Inflammatory macrophage treated with lipopolysaccharide for 4 hours (primary cell): ENCODE measurements around the gene WDR27.
"Not testable (repeated sequence)": the region's sequence is repeated elsewhere in the genome, so short reads cannot be mapped to it uniquely, and the experiment has no call there.

Experiments used
- DNase-seq: peaks from one replicate; pipeline ENCODE4 v3.0.0-alpha.2; 2020

The WDR27 gene

GRCh38 chr6:169467755-169468154, 234.1 kb downstream of the WDR27 start:
- not testable (repeated sequence) for DNase-seq

- not testable (repeated sequence) for DNase-seq
These were observed 235.6 kb downstream of the WDR27 start for GRCh38 chr6:169466256-169466655.

- no peak for DNase-seq
These were observed 244.1 kb downstream of the WDR27 start for GRCh38 chr6:169457762-169458161.

GRCh38 chr6:169456840-169457239, 245.0 kb downstream of the WDR27 start:
- DNase-seq = no peak

GRCh38 chr6:169455470-169455869, 246.4 kb downstream of the WDR27 start:
- no peak for DNase-seq

GRCh38 chr6:169454872-169455204, 247.0 kb downstream of the WDR27 start:
- no peak for DNase-seq

GRCh38 chr6:169454204-169454871, 247.5 kb downstream of the WDR27 start:
- no peak for DNase-seq

- DNase-seq = no peak
These were observed 248.8 kb downstream of the WDR27 start for GRCh38 chr6:169452869-169453620.

- DNase-seq = no peak
These were observed 249.5 kb downstream of the WDR27 start for GRCh38 chr6:169452117-169452868.

GRCh38 chr6:169451065-169451838, 250.6 kb downstream of the WDR27 start:
- no peak for DNase-seq

GRCh38 chr6:169450097-169450496, 251.7 kb downstream of the WDR27 start:
- DNase-seq = no peak

GRCh38 chr6:169449221-169449620, 252.6 kb downstream of the WDR27 start:
- DNase-seq = no peak

GRCh38 chr6:169445661-169446581, 255.9 kb downstream of the WDR27 start:
- no peak for DNase-seq

GRCh38 chr6:169445227-169445626, 256.6 kb downstream of the WDR27 start:
- DNase-seq = no peak

- no peak for DNase-seq
These were observed 260.5 kb downstream of the WDR27 start for GRCh38 chr6:169441292-169441691.

GRCh38 chr6:169439710-169440109, 262.1 kb downstream of the WDR27 start:
- no peak for DNase-seq

GRCh38 chr6:169434554-169434953, 267.3 kb downstream of the WDR27 start:
- not testable (repeated sequence) for DNase-seq

GRCh38 chr6:169429001-169429400, 272.8 kb downstream of the WDR27 start:
- DNase-seq = no peak

GRCh38 chr6:169428532-169428931, 273.3 kb downstream of the WDR27 start:
- DNase-seq = no peak

GRCh38 chr6:169427856-169428255, 274.0 kb downstream of the WDR27 start:
- DNase-seq = no peak

- DNase-seq = no peak
These were observed 275.2 kb downstream of the WDR27 start for GRCh38 chr6:169426611-169427010.
